ENCODE results near the gene LHFPL3.
A peak's percentile ranks its signal among the peaks of the same experiment; 100 is the strongest.
"Not testable (repeated sequence)": the region's sequence is repeated elsewhere in the genome, so short reads cannot be mapped to it uniquely, and the experiment has no call there.

Gene LHFPL3

GRCh38 chr7:104933521-104933988 lies 605.2 kb downstream of the LHFPL3 start:
- DNase-seq (ENCODE audit: low read depth): no peak

GRCh38 chr7:104934665-104935064 lies 606.3 kb downstream of the LHFPL3 start:
- DNase-seq (ENCODE audit: low read depth): no peak

GRCh38 chr7:104935276-104935675 lies 606.9 kb downstream of the LHFPL3 start:
- DNase-seq (ENCODE audit: low read depth): no peak

- no peak for DNase-seq (ENCODE audit: low read depth)
Measured at GRCh38 chr7:104936546-104936945, 608.1 kb downstream of the LHFPL3 start.

- not testable (repeated sequence) for DNase-seq (ENCODE audit: low read depth)
Measured at GRCh38 chr7:104937489-104937888, 609.1 kb downstream of the LHFPL3 start.

- DNase-seq (ENCODE audit: low read depth): no peak
Measured at GRCh38 chr7:104938741-104939390, 610.5 kb downstream of the LHFPL3 start.

GRCh38 chr7:104940023-104940710 lies 611.8 kb downstream of the LHFPL3 start:
- no peak for DNase-seq (ENCODE audit: low read depth)

- DNase-seq (ENCODE audit: low read depth): peak; percentile 40
Measured at GRCh38 chr7:104943502-104944343, 615.3 kb downstream of the LHFPL3 start.

GRCh38 chr7:104945599-104945956 lies 617.2 kb downstream of the LHFPL3 start:
- DNase-seq (ENCODE audit: low read depth): no peak

GRCh38 chr7:104946338-104946737 lies 617.9 kb downstream of the LHFPL3 start:
- DNase-seq (ENCODE audit: low read depth): no peak

GRCh38 chr7:104950006-104950405 lies 621.6 kb downstream of the LHFPL3 start:
- no peak for DNase-seq (ENCODE audit: low read depth)

GRCh38 chr7:104950754-104951153 lies 622.4 kb downstream of the LHFPL3 start:
- no peak for DNase-seq (ENCODE audit: low read depth)

- no peak for DNase-seq (ENCODE audit: low read depth)
Measured at GRCh38 chr7:104951546-104951945, 623.1 kb downstream of the LHFPL3 start.

GRCh38 chr7:104955276-104955675 lies 626.9 kb downstream of the LHFPL3 start:
- DNase-seq (ENCODE audit: low read depth): no peak
